IPS DF 4.7 (cell line): ENCODE measurements around the gene DDB1.

ENCODE experiments used
- DNase-seq: peaks from one replicate; pipeline ENCODE4 v3.0.0-alpha.2; 2013; ENCODE audit warnings: low spot score; ENCODE audit errors: extremely low read depth

Gene DDB1

GRCh38 chr11:61356706-61357105, 23.8 kb upstream of the DDB1 start:
- DNase-seq, result no peak

- no peak for DNase-seq
These were observed 21.3 kb upstream of the DDB1 start for GRCh38 chr11:61354208-61354607.

GRCh38 chr11:61353131-61354067, 20.5 kb upstream of the DDB1 start:
- DNase-seq, result no peak

GRCh38 chr11:61352038-61352437, 19.1 kb upstream of the DDB1 start:
- no peak for DNase-seq

GRCh38 chr11:61350803-61351202, 17.9 kb upstream of the DDB1 start:
- DNase-seq, result no peak

GRCh38 chr11:61350336-61350735, 17.4 kb upstream of the DDB1 start:
- no peak for DNase-seq

- DNase-seq, result no peak
These were observed 17.0 kb upstream of the DDB1 start for GRCh38 chr11:61349916-61350315.

GRCh38 chr11:61349189-61349751, 16.4 kb upstream of the DDB1 start:
- no peak for DNase-seq

- DNase-seq, result no peak
These were observed 15.1 kb upstream of the DDB1 start for GRCh38 chr11:61347916-61348461.

- DNase-seq, result no peak
These were observed 13.3 kb upstream of the DDB1 start for GRCh38 chr11:61345954-61346843.

- DNase-seq, result no peak
These were observed 12.3 kb upstream of the DDB1 start for GRCh38 chr11:61345170-61345610.

GRCh38 chr11:61343792-61344745, 11.2 kb upstream of the DDB1 start:
- DNase-seq, result no peak

GRCh38 chr11:61342207-61342803, 9.4 kb upstream of the DDB1 start:
- DNase-seq, result no peak

- no peak for DNase-seq
These were observed 8.8 kb upstream of the DDB1 start for GRCh38 chr11:61341706-61342105.

GRCh38 chr11:61340979-61341378, 8.1 kb upstream of the DDB1 start:
- DNase-seq, result no peak

- no peak for DNase-seq
These were observed 6.6 kb upstream of the DDB1 start for GRCh38 chr11:61339490-61339878.

GRCh38 chr11:61338783-61339489, 6.0 kb upstream of the DDB1 start:
- DNase-seq, result no peak

GRCh38 chr11:61337706-61338470, 5.0 kb upstream of the DDB1 start:
- no peak for DNase-seq
